Left lung (tissue), 10 donors: ENCODE data around the gene TAOK1. TPM values are rescaled to one million over a fixed set of nuclear protein-coding genes. Genes with fewer than 3 reads are reported as not detected.

Experiments used
- ATAC-seq: fragments of 200-7000 bp; cut with Tn5 transposase; one replicate; pipeline ENCODE4 v1.9.1; 2020; ENCODE audit warnings: moderate library complexity
- DNase-seq, 4 donors: peaks; one replicate each; pipeline ENCODE4 v3.0.0-alpha.2; 2013 to 2020
- H3K27ac ChIP-seq, 2 donors: fragments of 200-600 bp; sonication (generic) in 1 of 2; one replicate each; pipeline versions ENCODE4 v1.5.0 to v1.8.0; 2020 to 2021
- H3K27me3 ChIP-seq, 2 donors: fragments of 200-600 bp; sonication (generic) in 1 of 2; one replicate each; pipeline versions ENCODE4 v1.5.0 to v1.8.0; 2020 to 2021
- H3K36me3 ChIP-seq, 2 donors: fragments of 200-600 bp; sonication (generic) in 1 of 2; one replicate each; pipeline versions ENCODE4 v1.5.0 to v1.8.0; 2020 to 2021
- H3K4me1 ChIP-seq, 2 donors: fragments of 200-600 bp; one replicate each; pipeline ENCODE4 v1.8.0; 2021
- H3K4me3 ChIP-seq, 2 donors: fragments of 200-600 bp; sonication (generic) in 1 of 2; one replicate each; pipeline versions ENCODE4 v1.5.0 to v1.8.0; 2020 to 2021; ENCODE audit warnings: mild to moderate bottlenecking in 1 of 2
- H3K9me3 ChIP-seq, 2 donors: fragments of 200-600 bp; sonication (generic) in 1 of 2; one replicate each; pipeline versions ENCODE4 v1.5.0 to v1.8.0; 2020 to 2021
- intact Hi-C, 2 donors: fragments of 100-400 bp; cut with DNase I; formaldehyde crosslinking; loops; one replicate each; pipeline versions ENCODE4 v1.11.2 to v1.14.2; 2022
- polyA plus RNA-seq, 6 donors: library from polyadenylated mRNA; unstranded; fragments of 120-200 nt; gene quantifications; one replicate each; pipeline ENCODE4 v1.2.1, GENCODE V29; 2013; ENCODE audit not compliant: insufficient read length in 6 of 6
- total RNA-seq, 2 donors: library from RNA; stranded (reverse); fragmentation: NEBNext Ultra II Directional; extraction: Animal tissue kit (Norgen Biotek cat#: 25700); gene quantifications; one replicate each; pipeline ENCODE4 v1.2.1, GENCODE V29; 2021
- TF ChIP-seq, protein P1 (sequence below), 2 donors: fragments of 200-600 bp; sonication (generic) in 1 of 2; IDR thresholded peaks; one replicate each; pipeline versions ENCODE4 v1.5.0 to v1.8.0; 2021; ENCODE audit warnings: antibody characterized with exemption in 2 of 2
- donor health status: DM: no; HTN: yes; CAD: no.
- donor health status: DM: no; HTN: no; CAD: no.

Gene TAOK1
- total and polyA plus RNA-seq, 8 donors: 43.4 to 66.0 (median 46.3) TPM

GRCh38 chr17:29505836-29506235 lies 115.7 kb downstream of the TAOK1 start:
- Histone ChIP-seq H3K36me3 (peaks cover 4 to 91% of the 10 kb centered on the region in 2 donors), H3K27me3 (no peaks in the 10 kb centered on the region), H3K4me3 (no peak overlapping the region), H3K27ac (no peak overlapping the region), H3K4me1 (peaks cover 0 to 5% of the 10 kb centered on the region in 2 donors), H3K9me3 (no peaks in the 10 kb centered on the region)
- no peak for DNase-seq
- TF ChIP-seq, protein P1, sequence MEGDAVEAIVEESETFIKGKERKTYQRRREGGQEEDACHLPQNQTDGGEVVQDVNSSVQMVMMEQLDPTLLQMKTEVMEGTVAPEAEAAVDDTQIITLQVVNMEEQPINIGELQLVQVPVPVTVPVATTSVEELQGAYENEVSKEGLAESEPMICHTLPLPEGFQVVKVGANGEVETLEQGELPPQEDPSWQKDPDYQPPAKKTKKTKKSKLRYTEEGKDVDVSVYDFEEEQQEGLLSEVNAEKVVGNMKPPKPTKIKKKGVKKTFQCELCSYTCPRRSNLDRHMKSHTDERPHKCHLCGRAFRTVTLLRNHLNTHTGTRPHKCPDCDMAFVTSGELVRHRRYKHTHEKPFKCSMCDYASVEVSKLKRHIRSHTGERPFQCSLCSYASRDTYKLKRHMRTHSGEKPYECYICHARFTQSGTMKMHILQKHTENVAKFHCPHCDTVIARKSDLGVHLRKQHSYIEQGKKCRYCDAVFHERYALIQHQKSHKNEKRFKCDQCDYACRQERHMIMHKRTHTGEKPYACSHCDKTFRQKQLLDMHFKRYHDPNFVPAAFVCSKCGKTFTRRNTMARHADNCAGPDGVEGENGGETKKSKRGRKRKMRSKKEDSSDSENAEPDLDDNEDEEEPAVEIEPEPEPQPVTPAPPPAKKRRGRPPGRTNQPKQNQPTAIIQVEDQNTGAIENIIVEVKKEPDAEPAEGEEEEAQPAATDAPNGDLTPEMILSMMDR (IDR thresholded peaks at IDR 0.05): no peak
- intact Hi-C loops: no loop called here
- no peak for ATAC-seq

DNA sequence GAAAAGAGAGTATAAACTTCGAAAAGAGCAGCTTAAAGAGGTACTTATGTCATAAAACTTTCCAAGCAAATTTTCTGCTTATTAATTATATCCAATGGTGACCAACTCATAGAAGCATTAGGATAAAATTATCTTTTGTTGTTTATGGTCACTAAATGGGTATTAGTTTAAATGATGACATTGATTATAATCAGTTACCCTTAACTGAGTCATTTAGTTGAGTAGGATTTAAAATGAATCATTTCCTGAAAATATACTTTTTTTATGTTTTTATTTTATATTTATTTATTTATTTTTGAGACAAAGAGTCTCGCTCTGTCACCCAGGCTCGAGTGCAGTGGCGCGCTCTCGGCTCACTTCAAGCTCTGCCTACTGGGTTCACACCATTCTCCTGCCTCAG lies 120.8 kb downstream of the TAOK1 start:
- no peak for ATAC-seq
- DNase-seq: no peak
- Histone ChIP-seq H3K4me1 (no peaks in the 10 kb centered on the region), H3K27me3 (no peaks in the 10 kb centered on the region), H3K9me3 (no peaks in the 10 kb centered on the region), H3K4me3 (no peak overlapping the region), H3K36me3 (peaks cover 4 to 91% of the 10 kb centered on the region in 2 donors), H3K27ac (no peak overlapping the region)
- intact Hi-C loops: no loop called here
- TF ChIP-seq, protein P1 (IDR thresholded peaks at IDR 0.05): no peak

DNA sequence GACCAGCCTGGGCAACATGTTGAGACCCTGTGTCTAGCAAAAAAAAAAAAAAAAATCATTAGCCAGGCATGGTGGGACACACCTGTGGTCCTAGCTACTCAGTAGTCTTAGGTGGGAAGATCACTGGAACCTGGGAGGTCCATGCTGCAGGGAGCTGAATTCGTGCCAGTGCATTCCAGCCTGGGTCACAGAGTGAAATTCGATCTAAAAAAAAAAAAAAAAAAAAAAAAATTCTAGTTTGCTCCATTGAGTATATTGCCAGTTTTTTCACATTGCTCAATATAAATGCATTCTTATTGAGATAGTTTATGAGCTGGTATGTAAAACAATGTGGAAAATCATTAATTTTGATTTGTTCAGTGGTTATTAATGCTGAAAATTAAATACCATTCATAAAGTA lies 124.6 kb downstream of the TAOK1 start:
- DNase-seq (peak in 1 of 4 donors; percentile 4), ATAC-seq (no peak)
- no peaks in the 10 kb centered on the region for H3K27me3 ChIP-seq
- peaks cover 0 to 98% of the 10 kb centered on the region in 2 donors for H3K36me3 ChIP-seq
- no peak overlapping the region for H3K27ac ChIP-seq
- H3K9me3 ChIP-seq: no peaks in the 10 kb centered on the region
- no peak overlapping the region for H3K4me3 ChIP-seq
- TF ChIP-seq, protein P1 (IDR thresholded peaks at IDR 0.05): no peak
- intact Hi-C loops: no loop called here
- H3K4me1 ChIP-seq: no peaks in the 10 kb centered on the region

DNA sequence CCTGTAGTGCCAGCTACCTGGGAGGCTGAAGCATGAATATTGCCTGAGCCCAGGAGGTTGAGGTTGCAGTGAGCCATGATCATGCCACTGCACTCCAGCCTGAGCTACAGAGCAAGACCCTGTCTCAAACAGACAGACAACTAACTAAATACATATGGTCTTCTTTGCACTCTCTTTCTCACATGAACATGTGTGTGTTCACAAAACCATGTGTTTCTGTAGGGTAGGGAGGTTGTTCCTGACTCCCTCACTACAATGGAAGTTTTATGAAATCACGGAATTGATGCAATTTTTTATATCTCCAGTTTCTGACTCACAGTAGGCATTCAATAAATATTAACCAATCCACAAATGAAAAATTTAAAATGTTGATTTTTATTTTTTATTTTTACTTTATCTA lies 128.2 kb downstream of the TAOK1 start:
- no peaks in the 10 kb centered on the region for H3K27me3 ChIP-seq
- H3K27ac ChIP-seq: no peak overlapping the region
- H3K4me3 ChIP-seq: no peak overlapping the region
- intact Hi-C loops: no loop called here
- ATAC-seq: no peak
- no peak for DNase-seq
- TF ChIP-seq, protein P1 (IDR thresholded peaks at IDR 0.05): no peak
- H3K9me3 ChIP-seq: no peaks in the 10 kb centered on the region
- H3K36me3 ChIP-seq: peaks cover 0 to 98% of the 10 kb centered on the region in 2 donors
- H3K4me1 ChIP-seq: no peaks in the 10 kb centered on the region

- intact Hi-C loops: no loop called here
Measured at GRCh38 chr17:29524692-29525091, 134.5 kb downstream of the TAOK1 start.

More at GRCh38 chr17:29524692-29525091, 134.5 kb downstream of the TAOK1 start:
- DNase-seq (no peak), ATAC-seq (no peak)
- Histone ChIP-seq H3K9me3 (no peaks in the 10 kb centered on the region), H3K27ac (no peak overlapping the region), H3K4me3 (no peak overlapping the region), H3K36me3 (peaks cover 0 to 90% of the 10 kb centered on the region in 2 donors), H3K27me3 (no peaks in the 10 kb centered on the region), H3K4me1 (no peaks in the 10 kb centered on the region)
- TF ChIP-seq, protein P1 (IDR thresholded peaks at IDR 0.05): no peak
